IgD-negative memory B cell (primary cell): ENCODE measurements around the gene LIPE. TPM values are rescaled to one million over a fixed set of nuclear protein-coding genes. Genes with fewer than 3 reads are reported as not detected.

Source experiments
- H3K27ac Mint-ChIP-seq, 3 donors: one replicate each; pipeline ENCODE4 v1.8.0; 2020 to 2022; ENCODE audit warnings: mild to moderate bottlenecking in 3 of 3, mixed read lengths in 3 of 3, moderate library complexity in 1 of 3
- H3K27me3 Mint-ChIP-seq: one replicate; pipeline ENCODE4 v1.8.0; 2021; ENCODE audit warnings: mixed read lengths
- H3K36me3 Mint-ChIP-seq: one replicate; pipeline ENCODE4 v1.8.0; 2020; ENCODE audit warnings: mild to moderate bottlenecking, mixed read lengths
- H3K4me1 Mint-ChIP-seq, 3 donors: one replicate each; pipeline ENCODE4 v1.8.0; 2020 to 2022; ENCODE audit warnings: mixed read lengths in 3 of 3, mild to moderate bottlenecking in 1 of 3
- H3K4me3 Mint-ChIP-seq, 4 donors: one replicate each; pipeline ENCODE4 v1.8.0; 2020 to 2022; ENCODE audit warnings: mild to moderate bottlenecking in 4 of 4, mixed read lengths in 4 of 4, moderate library complexity in 3 of 4
- H3K9me3 Mint-ChIP-seq, 3 donors: one replicate each; pipeline ENCODE4 v1.8.0; 2020 to 2021; ENCODE audit warnings: mixed read lengths in 3 of 3, mild to moderate bottlenecking in 1 of 3
- polyA plus RNA-seq: library from polyadenylated mRNA; unstranded; fragments of 300-500 nt; fragmentation: Illumina TruSeq; gene quantifications from one replicate; pipeline ENCODE4 v1.2.3, GENCODE V29; 2021

The LIPE gene
- polyA plus RNA-seq, 1 donor from 2014 or later, result 15.0 TPM

DNA sequence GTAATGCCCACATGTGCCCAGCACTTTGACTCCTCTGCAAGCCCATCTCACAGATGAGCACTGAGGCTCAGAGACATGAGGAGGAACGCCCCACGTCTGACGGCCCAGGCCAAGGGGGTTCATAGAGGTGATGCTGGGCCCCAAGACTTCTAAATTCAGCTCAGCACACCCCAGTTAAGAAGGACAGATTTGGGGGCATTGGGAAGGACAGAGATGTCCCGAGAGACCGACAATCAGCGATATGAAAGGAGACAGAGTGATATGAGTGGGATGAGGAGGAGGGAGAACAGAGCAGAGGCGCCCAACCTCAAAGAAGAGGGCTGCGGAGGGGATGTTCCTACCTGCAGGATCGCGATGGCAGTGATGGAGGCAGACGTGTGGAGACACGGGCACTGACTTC, 37.3 kb downstream of the LIPE start, which contains the start of gene CNFN:
Gene CNFN (minus strand): TSS at position 399 of the 400 bp plus-strand sequence. CDS start 1,260 bp downstream, outside the sequence.
- no peak within 1 kb of the TSS for H3K27ac Mint-ChIP-seq
- no peaks in the 10 kb centered on the region for H3K9me3 Mint-ChIP-seq
- no peaks in the 10 kb centered on the region for H3K36me3 Mint-ChIP-seq
- peaks cover 4% of the 10 kb centered on the region for H3K27me3 Mint-ChIP-seq
- H3K4me1 Mint-ChIP-seq, result peaks cover 3 to 8% (median 7%) of the 10 kb centered on the region in 3 donors
- H3K4me3 Mint-ChIP-seq, result peak within 1 kb of the TSS in 1 of 4 donors; percentile 40

DNA sequence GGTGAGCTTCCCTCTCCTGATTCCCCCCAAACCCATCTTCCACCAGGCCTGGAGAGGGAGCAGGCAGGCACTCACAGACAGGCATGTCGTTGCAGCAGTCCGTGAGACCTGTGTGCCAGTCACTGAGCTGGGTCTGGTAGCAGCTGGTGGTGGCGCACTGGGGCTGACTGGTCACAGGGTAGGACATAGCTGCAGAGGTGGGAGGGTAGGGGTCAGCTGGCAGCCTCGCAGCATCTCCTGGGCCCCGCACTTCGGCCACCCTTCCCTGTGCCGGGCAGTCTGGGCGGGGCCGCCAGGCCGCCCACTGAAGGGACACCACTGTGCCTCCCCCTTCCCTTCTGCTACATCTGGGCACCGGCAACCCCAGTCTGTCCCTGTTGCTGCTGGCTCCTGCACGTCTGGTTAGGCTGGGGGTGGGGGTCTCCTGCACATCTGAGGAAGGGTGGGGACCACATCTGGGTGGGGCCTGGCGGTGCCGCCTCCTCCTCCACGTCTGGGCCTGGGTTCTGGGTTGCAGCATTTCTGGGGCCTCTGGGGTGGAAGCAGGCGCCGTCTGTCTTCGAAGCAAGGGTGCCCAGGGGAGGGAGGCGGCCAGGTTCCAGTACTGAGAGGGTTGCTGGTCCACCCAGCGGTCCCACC, 38.2 kb downstream of the LIPE start:
- H3K27ac Mint-ChIP-seq, result no peak overlapping the region
- H3K4me1 Mint-ChIP-seq, result peaks cover 3 to 8% (median 7%) of the 10 kb centered on the region in 3 donors
- no peaks in the 10 kb centered on the region for H3K9me3 Mint-ChIP-seq
- no peaks in the 10 kb centered on the region for H3K36me3 Mint-ChIP-seq
- peaks cover 4% of the 10 kb centered on the region for H3K27me3 Mint-ChIP-seq
- H3K4me3 Mint-ChIP-seq, result peak overlapping the region in 1 of 4 donors; percentile 33

DNA sequence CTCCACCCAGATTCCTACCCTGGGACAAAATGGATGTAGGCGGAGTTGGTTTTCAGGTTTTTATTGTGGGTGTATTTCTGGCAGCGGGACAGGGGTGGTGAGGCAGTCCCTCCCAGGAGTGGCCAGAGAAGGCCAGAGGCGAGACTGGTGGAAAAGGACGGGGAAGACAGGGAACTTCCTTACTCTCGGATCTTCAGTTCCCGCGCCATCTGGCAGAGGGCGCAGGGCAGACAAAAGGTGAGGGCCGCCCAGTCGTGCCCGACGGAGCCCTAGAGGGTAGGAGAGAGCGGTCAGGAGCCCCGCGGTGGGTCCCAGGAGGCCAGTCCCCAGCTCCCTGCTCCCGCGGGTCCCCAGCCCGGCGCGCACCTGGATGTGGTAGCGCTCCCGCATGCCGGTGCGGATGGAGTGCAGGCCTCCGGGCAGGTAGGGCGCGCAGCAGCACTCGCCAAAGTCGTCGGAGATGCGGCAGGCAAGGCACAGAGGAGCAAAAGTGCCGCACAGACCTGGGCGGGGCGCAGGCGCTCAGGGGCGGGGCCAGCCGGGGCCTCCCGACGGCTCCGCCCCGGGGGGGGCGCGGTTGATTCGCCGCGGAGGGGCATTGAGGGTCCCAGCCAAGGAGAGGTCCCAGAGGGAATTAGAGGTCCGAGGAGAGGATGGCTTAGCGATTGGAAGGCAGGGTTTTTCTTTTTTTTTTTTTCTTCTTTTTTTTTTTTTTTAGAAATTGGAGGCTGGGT, 40.0 kb downstream of the LIPE start:
- H3K27me3 Mint-ChIP-seq, result peaks cover 10% of the 10 kb centered on the region
- no peaks in the 10 kb centered on the region for H3K9me3 Mint-ChIP-seq
- peaks cover 3 to 8% (median 7%) of the 10 kb centered on the region in 3 donors for H3K4me1 Mint-ChIP-seq
- peak overlapping the region; percentile 76 to 88 (median 78) for H3K4me3 Mint-ChIP-seq
- no peaks in the 10 kb centered on the region for H3K36me3 Mint-ChIP-seq
- H3K27ac Mint-ChIP-seq, result peak overlapping the region in 2 of 3 donors; percentile 40 to 65

DNA sequence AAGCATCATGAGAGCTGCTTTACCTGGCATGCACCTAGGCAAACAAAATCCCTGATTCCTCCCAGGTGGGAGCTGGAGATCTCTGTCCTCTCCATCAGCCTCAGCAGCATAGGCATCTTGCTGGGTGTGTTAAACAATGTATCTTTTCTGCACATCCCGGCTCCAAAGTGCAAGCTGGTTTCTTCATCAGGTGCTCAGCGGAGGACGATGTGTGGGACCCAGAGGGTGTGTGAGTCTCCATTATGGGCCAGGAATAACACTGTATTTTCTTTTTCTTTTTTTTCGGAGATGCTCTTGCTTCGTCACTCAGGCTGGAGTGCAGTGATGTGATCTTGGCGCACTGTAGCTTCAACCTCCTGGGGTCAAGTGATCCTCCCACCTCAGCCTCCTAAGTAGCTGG, 47.0 kb downstream of the LIPE start:
- no peaks in the 10 kb centered on the region for H3K36me3 Mint-ChIP-seq

DNA sequence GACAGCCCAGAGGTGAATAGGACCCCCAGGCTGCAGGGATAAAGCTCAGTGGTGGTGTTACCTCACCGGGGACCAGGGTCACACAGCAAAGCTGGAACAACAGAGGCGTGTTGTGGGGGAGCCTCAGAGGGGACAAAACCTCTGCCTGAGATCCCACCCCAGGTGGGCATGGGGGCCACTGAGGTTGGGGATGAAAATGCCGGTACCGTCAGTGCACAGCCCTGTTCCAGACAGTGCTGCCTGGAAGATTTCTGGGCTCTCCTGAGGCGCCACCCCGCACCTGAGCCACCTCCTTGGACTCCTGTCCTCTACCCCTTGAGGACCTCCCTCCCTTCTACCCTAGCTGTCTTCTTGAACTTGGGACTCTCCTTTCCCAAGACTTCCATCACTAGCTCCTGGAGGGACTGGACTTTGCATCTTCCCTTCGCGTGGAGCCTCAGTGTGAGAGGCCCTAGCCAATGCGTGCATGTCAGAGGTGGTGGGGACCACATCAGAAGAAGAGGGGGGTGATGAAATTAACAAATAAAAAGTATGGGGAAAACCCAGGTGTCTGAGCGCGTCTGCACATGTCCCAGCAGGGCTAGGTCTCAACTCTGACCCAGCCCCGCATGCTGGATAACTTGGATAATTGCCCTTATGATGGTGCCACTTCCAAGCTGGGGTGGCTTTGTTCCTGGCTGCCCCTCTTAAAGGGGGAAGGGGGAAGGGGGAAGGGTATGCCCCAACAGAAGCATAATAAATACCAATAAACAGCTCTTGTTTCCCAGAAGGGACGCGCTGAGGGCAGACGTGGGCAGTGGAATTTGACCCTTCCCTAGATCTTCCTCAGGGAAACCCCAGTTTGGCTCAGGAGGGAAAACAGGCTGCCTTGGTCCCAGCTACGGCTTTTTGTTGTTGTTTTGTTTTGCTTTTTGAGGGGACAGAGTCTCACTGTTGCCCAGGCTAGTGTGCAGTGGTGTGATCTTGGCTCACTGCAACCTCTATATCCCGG, 48.7 kb downstream of the LIPE start:
- Mint-ChIP-seq H3K4me1 (no peaks in the 10 kb centered on the region), H3K27me3 (peaks cover 5% of the 10 kb centered on the region), H3K36me3 (peaks cover 3% of the 10 kb centered on the region), H3K27ac (no peak overlapping the region), H3K4me3 (no peak overlapping the region), H3K9me3 (no peaks in the 10 kb centered on the region)

More for the DNA sequence above, 47.0 kb downstream of the LIPE start:
- no peak overlapping the region for H3K27ac Mint-ChIP-seq
- no peaks in the 10 kb centered on the region for H3K4me1 Mint-ChIP-seq
- H3K27me3 Mint-ChIP-seq, result peaks cover 5% of the 10 kb centered on the region
- H3K9me3 Mint-ChIP-seq, result no peaks in the 10 kb centered on the region
- no peak overlapping the region for H3K4me3 Mint-ChIP-seq

DNA sequence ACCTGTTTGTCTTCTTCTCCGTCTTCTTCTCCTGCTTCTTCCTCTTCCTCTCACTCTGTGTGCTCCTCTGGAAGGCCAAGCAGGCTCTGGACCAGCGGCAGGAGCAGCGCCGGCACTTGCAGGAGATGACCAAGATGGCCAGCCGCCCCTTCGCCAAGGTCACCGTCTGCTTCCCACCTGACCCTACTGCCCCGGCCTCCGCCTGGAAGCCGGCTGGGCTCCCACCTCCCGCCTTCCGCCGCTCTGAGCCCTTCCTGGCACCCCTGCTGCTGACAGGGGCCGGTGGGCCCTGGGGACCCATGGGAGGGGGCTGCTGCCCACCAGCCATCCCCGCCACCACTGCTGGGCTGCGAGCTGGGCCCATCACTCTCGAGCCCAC, 51.0 kb downstream of the LIPE start:
- Mint-ChIP-seq H3K27me3 (no peaks in the 10 kb centered on the region), H3K4me3 (no peak overlapping the region), H3K36me3 (peaks cover 3% of the 10 kb centered on the region), H3K9me3 (no peaks in the 10 kb centered on the region), H3K27ac (no peak overlapping the region), H3K4me1 (peaks cover 0 to 2% (median 0%) of the 10 kb centered on the region in 3 donors)

DNA sequence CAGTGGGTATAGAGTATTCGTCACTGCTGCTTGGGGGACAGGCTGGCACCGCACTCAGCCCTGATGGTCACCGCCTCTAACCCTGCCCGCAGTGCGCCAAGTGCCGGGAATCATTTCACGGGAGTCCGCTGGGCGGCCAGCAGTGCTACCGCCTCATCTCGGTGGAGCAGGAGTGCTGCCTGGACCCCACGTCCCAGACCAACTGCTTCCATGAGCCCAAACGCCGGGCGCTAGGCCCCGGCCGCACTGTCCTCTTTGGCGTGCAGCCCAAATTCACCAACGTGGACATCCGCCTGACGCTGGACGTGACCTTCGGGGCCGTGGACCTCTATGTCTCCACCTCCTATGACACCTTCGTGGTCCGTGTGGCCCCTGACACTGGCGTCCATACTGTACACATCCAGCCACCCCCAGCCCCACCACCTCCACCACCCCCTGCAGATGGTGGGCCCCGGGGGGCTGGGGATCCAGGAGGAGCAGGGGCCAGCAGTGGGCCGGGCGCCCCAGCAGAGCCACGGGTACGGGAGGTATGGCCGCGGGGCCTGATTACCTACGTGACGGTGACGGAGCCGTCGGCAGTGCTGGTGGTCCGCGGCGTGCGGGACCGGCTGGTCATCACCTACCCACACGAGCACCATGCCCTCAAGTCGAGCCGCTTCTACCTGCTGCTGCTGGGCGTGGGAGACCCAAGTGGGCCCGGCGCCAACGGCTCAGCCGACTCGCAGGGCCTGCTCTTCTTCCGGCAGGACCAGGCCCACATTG, 51.6 kb downstream of the LIPE start:
- peaks cover 0 to 2% (median 2%) of the 10 kb centered on the region in 3 donors for H3K4me1 Mint-ChIP-seq
- no peak overlapping the region for H3K4me3 Mint-ChIP-seq
- H3K9me3 Mint-ChIP-seq, result no peaks in the 10 kb centered on the region
- H3K27ac Mint-ChIP-seq, result no peak overlapping the region
- H3K36me3 Mint-ChIP-seq, result peaks cover 3% of the 10 kb centered on the region
- no peaks in the 10 kb centered on the region for H3K27me3 Mint-ChIP-seq

DNA sequence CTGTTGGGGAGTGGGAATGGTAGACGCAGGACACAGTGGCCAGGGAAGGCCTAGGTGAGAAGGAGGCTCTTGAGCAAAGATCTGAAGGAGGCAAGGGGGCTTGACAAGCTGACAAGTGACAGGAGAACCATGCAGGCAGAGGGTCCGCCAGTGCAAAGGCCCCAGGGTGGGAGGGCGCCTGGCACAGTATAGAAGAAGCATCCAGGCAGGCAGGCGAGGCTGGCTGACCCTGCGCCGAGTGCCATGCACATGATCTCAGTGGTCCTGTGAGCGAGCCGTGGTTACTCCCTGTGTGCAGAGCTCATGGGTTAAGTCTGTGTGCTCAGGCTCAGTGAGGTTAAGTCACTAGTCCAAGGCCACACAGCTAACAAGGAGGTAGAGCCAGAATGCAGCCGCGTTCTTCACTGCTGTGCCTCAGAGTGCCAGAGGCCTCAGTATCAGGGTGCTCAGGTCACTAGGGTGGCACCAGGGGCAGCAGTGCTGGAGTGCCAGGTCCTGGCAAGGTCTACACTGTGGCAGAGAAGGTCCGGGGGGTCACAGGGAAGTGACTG, 52.3 kb downstream of the LIPE start:
- H3K27ac Mint-ChIP-seq, result peak overlapping the region in 1 of 3 donors; percentile 92
- H3K4me1 Mint-ChIP-seq, result peaks cover 0 to 3% (median 2%) of the 10 kb centered on the region in 3 donors
- no peak overlapping the region for H3K4me3 Mint-ChIP-seq
- H3K27me3 Mint-ChIP-seq, result no peaks in the 10 kb centered on the region
- no peaks in the 10 kb centered on the region for H3K9me3 Mint-ChIP-seq
- H3K36me3 Mint-ChIP-seq, result peaks cover 3% of the 10 kb centered on the region

DNA sequence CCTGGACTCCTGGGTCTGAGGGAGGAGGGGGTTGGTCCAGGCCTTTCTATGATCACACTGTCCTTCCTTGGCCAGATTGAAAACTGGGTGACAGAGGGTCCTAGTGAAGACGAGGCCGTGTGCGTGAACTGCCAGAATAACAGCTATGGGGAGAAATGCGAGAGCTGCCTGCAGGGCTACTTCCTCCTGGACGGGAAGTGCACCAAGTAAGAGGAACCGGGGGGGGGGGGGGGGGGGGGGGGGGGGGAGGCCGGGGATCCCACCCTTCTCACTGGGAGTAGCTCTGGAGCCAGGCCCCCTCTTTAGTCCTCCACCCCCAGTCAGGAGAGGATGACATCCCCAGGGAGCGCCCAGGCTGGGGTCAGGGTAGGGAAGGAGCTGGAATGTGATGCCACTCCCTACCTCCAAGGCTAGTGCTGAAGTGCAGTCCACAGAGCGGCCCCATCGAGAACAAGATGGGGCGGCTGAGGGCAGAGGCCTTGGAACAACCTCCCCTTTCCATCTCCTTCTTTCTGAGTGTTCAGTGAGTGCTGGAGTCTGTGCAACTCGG, 56.5 kb downstream of the LIPE start:
- H3K27ac Mint-ChIP-seq, result no peak overlapping the region
- peaks cover 4 to 11% (median 11%) of the 10 kb centered on the region in 3 donors for H3K4me1 Mint-ChIP-seq
- no peaks in the 10 kb centered on the region for H3K9me3 Mint-ChIP-seq
- H3K4me3 Mint-ChIP-seq, result no peak overlapping the region
- peaks cover 3% of the 10 kb centered on the region for H3K36me3 Mint-ChIP-seq
- no peaks in the 10 kb centered on the region for H3K27me3 Mint-ChIP-seq

DNA sequence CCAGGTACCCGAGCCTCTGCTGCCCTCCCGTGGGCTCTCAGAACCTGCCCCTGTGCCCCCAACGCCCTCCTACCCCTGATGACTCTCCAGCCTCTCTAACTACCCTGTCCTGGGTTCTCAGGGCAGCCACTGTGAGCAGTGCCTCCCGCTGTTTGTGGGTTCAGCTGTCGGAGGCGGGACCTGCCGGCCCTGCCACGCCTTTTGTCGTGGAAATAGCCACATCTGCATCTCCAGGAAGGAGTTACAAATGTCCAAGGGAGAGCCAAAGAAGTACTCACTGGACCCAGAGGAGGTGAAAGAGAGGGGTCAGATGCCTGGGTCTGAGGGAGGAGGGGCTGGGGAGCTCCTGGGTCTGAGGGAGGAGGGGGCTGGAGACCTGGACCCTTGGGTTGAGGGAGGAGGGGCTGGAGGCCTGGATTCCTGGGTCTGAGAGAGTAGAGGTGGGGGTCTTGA, 57.1 kb downstream of the LIPE start:
- Mint-ChIP-seq H3K4me3 (peak overlapping the region in 1 of 4 donors; percentile 83), H3K9me3 (no peaks in the 10 kb centered on the region), H3K36me3 (peaks cover 3% of the 10 kb centered on the region), H3K4me1 (peaks cover 8 to 14% (median 13%) of the 10 kb centered on the region in 3 donors), H3K27ac (no peak overlapping the region), H3K27me3 (no peaks in the 10 kb centered on the region)

DNA sequence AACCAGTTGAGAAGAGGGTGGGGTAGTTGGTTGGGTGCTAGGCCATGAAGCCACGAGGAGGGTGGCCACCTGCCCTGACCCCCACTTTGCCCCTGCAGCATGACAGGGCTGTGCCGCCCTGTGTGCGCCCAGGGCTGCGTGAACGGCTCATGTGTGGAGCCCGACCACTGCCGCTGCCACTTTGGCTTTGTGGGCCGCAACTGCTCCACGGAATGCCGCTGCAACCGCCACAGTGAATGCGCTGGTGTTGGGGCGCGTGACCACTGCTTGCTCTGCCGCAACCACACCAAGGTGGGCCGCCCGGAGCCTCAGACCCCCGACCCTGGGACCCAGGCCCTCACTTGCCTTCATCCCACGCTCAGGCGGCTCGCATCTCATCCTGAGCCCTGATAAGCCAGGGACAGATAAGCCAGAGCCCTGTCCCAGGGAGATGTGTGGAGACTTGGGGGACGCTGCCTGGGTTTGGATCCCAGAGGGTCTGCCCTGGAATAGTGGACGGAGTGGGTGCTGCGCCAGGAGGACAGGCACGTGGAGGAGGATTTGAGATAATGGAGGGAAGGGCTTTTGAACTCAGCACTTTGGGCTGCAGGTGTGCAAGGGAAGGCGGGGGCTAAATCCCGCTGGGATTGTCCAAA, 57.6 kb downstream of the LIPE start:
- H3K27ac Mint-ChIP-seq, result no peak overlapping the region
- H3K9me3 Mint-ChIP-seq, result no peaks in the 10 kb centered on the region
- peaks cover 3% of the 10 kb centered on the region for H3K36me3 Mint-ChIP-seq
- peak overlapping the region in 1 of 4 donors; percentile 83 for H3K4me3 Mint-ChIP-seq
- H3K4me1 Mint-ChIP-seq, result peaks cover 11 to 19% (median 18%) of the 10 kb centered on the region in 3 donors
- no peaks in the 10 kb centered on the region for H3K27me3 Mint-ChIP-seq

DNA sequence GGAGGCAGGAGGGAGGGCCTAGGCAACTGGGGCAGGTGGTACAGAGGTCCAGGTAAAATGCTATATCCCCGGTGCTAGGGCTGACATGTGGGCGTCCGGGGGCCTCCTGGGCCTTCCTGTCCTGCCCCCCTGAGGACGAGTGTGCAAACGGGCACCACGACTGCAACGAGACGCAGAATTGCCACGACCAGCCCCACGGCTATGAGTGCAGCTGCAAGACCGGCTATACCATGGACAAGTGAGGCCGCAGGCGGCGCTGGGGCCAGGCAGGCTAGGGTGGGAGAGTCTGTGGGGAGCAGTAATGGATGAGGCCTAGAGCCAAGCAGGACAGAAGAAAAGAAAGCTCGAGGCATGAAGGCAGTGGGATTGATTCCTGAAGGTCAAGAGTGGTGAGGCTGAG, 58.4 kb downstream of the LIPE start:
- Mint-ChIP-seq H3K4me3 (peak overlapping the region in 1 of 4 donors; percentile 78), H3K4me1 (peaks cover 12 to 27% (median 23%) of the 10 kb centered on the region in 3 donors), H3K36me3 (no peaks in the 10 kb centered on the region), H3K9me3 (no peaks in the 10 kb centered on the region), H3K27ac (no peak overlapping the region), H3K27me3 (no peaks in the 10 kb centered on the region)

DNA sequence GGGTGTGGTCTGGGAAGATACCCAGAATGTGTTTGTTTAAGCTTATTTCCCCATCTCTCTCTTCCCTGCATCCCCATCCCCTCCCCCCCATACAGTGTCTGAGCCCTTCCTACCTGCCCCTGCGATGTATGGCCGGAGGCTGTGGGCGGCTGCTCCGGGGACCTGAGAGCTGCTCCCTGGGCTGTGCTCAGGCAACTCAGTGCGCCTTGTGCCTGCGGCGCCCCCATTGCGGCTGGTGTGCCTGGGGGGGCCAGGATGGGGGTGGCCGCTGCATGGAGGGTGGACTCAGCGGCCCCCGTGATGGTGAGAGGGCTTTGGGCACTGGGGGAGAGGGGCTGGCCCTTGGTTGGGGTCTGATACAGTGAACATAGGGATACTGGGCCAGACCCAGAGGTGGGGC, 58.8 kb downstream of the LIPE start:
- Mint-ChIP-seq H3K9me3 (no peaks in the 10 kb centered on the region), H3K4me3 (peak overlapping the region in 1 of 4 donors; percentile 23), H3K27me3 (no peaks in the 10 kb centered on the region), H3K27ac (no peak overlapping the region), H3K36me3 (peaks cover 2% of the 10 kb centered on the region), H3K4me1 (peaks cover 16 to 31% (median 26%) of the 10 kb centered on the region in 3 donors)
